Lower leg skin (tissue), 4 donors: Measurements from ENCODE around the gene SNX33. TPM values are rescaled to one million over a fixed set of nuclear protein-coding genes. Genes with fewer than 3 reads are reported as not detected.
A peak's percentile ranks its signal among the peaks of the same experiment; 100 is the strongest.

Experiments used
- DNase-seq, 2 donors: peaks; one replicate each; pipeline ENCODE4 v3.0.0-alpha.2; 2019; ENCODE audit warnings: low spot score in 2 of 2
- H3K4me3 ChIP-seq: fragments of 200-600 bp; sonication (generic); 2 replicates; pipeline ENCODE4 v1.5.1; 2017; ENCODE audit warnings: mild to moderate bottlenecking, low read depth; ENCODE audit not compliant: poor library complexity, severe bottlenecking
- POLR2A ChIP-seq, 2 donors: fragments of 450-650 bp; IDR thresholded peaks; one replicate each; pipeline ENCODE4 v1.6.1; 2016 to 2017; ENCODE audit warnings: antibody characterized with exemption in 2 of 2, mild to moderate bottlenecking in 1 of 2, moderate library complexity in 1 of 2
- WGBS, 2 donors: methylation state at CpG; one replicate each; pipeline ENCODE4 v1.1.5; 2018; 5-methylcytosine and 5-hydroxymethylcytosine counted together
- intact Hi-C: fragments of 100-400 bp; cut with DNase I; formaldehyde crosslinking; loops from one replicate; pipeline ENCODE4 v1.15.0; 2023; ENCODE audit warnings: low total_unique reads
- total RNA-seq, 4 donors: library from RNA; depleted of rRNA; stranded (reverse); fragments of >200 nt; gene quantifications; one replicate each; pipeline ENCODE4 v1.1.0, GENCODE V29; 2016
- TF ChIP-seq, protein P1 (sequence below), 3 donors: fragments of 450-650 bp; IDR thresholded peaks; one replicate each; pipeline ENCODE4 v1.5.1; 2016; ENCODE audit warnings: antibody characterized with exemption in 3 of 3, mild to moderate bottlenecking in 3 of 3, moderate library complexity in 2 of 3

Gene SNX33
- total RNA-seq, 4 donors from 2014 or later, result 24.8 to 40.5 (median 35.5) TPM

DNA sequence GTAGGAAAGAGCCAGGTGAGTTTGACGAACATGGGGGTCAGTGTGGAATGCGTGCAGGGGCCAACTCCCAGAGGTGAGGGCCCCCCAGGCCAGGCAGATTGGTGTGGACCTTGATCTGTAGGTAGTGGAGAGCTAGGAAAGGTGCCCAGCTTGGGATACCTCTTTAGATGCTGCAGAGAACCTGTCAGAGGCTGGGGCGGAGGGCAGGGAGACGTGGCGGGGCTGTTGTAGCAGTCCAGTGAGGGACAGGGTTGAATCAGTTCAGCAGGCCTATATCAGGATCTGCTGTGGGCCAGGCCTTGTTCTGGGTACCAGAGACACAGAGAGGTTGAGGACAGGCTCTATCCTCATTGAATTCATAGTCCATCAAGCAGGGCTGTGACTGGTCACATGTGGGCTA lies 8.6 kb downstream of the SNX33 start:
- no peak overlapping the region for H3K4me3 ChIP-seq
- 76 to 87% methylated on average over 5 of the region's 5 CpGs for WGBS, 2 donors
- intact Hi-C loops, result loop anchor here (10.0 kb wide), 1 partner anchor 292 kb away; the partner anchor contains the start of gene MAN2C1
- TF ChIP-seq POLR2A (IDR thresholded peaks at IDR 0.05), result no peak
- TF ChIP-seq, protein P1, sequence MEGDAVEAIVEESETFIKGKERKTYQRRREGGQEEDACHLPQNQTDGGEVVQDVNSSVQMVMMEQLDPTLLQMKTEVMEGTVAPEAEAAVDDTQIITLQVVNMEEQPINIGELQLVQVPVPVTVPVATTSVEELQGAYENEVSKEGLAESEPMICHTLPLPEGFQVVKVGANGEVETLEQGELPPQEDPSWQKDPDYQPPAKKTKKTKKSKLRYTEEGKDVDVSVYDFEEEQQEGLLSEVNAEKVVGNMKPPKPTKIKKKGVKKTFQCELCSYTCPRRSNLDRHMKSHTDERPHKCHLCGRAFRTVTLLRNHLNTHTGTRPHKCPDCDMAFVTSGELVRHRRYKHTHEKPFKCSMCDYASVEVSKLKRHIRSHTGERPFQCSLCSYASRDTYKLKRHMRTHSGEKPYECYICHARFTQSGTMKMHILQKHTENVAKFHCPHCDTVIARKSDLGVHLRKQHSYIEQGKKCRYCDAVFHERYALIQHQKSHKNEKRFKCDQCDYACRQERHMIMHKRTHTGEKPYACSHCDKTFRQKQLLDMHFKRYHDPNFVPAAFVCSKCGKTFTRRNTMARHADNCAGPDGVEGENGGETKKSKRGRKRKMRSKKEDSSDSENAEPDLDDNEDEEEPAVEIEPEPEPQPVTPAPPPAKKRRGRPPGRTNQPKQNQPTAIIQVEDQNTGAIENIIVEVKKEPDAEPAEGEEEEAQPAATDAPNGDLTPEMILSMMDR (IDR thresholded peaks at IDR 0.05), result no peak
- peak in 1 of 2 donors; percentile 80 for DNase-seq

- no peak for DNase-seq
- intact Hi-C loops, result loop anchor here (10.0 kb wide), 1 partner anchor 292 kb away; the partner anchor contains the start of gene MAN2C1
- H3K4me3 ChIP-seq, result no peak overlapping the region
- TF ChIP-seq POLR2A (IDR thresholded peaks at IDR 0.05), result no peak
- TF ChIP-seq, protein P1 (IDR thresholded peaks at IDR 0.05), result no peak
- WGBS, 2 donors, result 89% methylated on average over 22 of the region's 22 CpGs
Measured at GRCh38 chr15:75656813-75657212, 9.1 kb downstream of the SNX33 start.

GRCh38 chr15:75659141-75659771 lies 11.5 kb downstream of the SNX33 start:
- TF ChIP-seq, protein P1 (IDR thresholded peaks at IDR 0.05), result no peak
- TF ChIP-seq POLR2A (IDR thresholded peaks at IDR 0.05), result no peak
- intact Hi-C loops, result loop anchor here (10.0 kb wide), 1 partner anchor 294 kb away; the partner anchor contains the start of gene MAN2C1
- no peak for DNase-seq
- no peak overlapping the region for H3K4me3 ChIP-seq
- WGBS, 2 donors, result 55 to 62% methylated on average over 9 of the region's 9 CpGs

GRCh38 chr15:75659928-75660645 lies 12.4 kb downstream of the SNX33 start:
- H3K4me3 ChIP-seq, result no peak overlapping the region
- WGBS, 2 donors, result 40 to 58% methylated on average over 15 to 16 of the region's 17 CpGs
- intact Hi-C loops, result loop anchor here (10.0 kb wide), 1 partner anchor 295 kb away; the partner anchor contains the start of gene MAN2C1
- TF ChIP-seq, protein P1 (IDR thresholded peaks at IDR 0.05), result no peak
- no peak for TF ChIP-seq POLR2A (IDR thresholded peaks at IDR 0.05)
- DNase-seq, result no peak

GRCh38 chr15:75661100-75661755 lies 13.5 kb downstream of the SNX33 start:
- peak; percentile 91 to 98 for DNase-seq
- H3K4me3 ChIP-seq, result no peak overlapping the region
- TF ChIP-seq, protein P1 (IDR thresholded peaks at IDR 0.05), result no peak
- no peak for TF ChIP-seq POLR2A (IDR thresholded peaks at IDR 0.05)
- 16 to 31% methylated on average over 10 to 13 of the region's 14 CpGs for WGBS, 2 donors
- intact Hi-C loops, result no loop called here
